ENCODE results near the gene C1QTNF1. TPM values are rescaled to one million over a fixed set of nuclear protein-coding genes. Genes with fewer than 3 reads are reported as not detected.

The C1QTNF1 gene
- total RNA-seq, 1 experiment from 2014 or later = 4.0 TPM

DNA sequence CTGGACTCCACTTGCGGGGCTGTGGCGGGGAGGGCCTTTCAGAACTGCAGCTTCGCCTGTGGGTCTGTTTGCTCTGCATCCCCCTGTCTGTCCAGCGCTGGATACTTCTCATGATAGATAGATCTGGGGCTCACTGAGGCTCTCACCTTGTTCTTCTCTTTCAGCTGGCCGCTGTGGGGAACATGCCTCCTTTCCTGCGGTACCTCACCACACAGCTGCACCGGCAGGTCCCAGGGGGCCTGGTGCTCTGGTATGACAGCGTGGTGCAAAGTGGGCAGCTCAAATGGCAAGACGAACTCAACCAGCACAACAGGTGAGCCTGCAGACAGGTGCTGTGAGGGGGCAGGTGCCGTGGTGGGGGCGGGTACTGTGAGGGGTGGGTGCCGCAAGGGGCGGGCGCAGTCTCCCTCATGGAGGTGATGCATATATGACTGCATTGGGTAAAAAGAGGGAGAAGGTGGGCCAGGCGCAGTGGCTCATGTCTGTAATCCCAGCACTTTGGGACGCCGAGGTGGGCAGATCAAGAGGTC lies 56.9 kb downstream of the C1QTNF1 start:
- Histone ChIP-seq H3K79me2 (ENCODE audit: insufficient read depth, low read length) (peaks cover 4% of the 10 kb centered on the region; the same call in 1 of the 2 replicates), H3K4me3 (replicated peaks in 1 of 2; ENCODE audit: low read depth in 1 of 2, low read length in 2 of 2) (no peak overlapping the region), H3K27ac (ENCODE audit: low read depth, low read length) (no peak overlapping the region), H2AFZ (ENCODE audit: low read depth, low read length, poor library complexity, severe bottlenecking) (no peak overlapping the region), H3K36me3 (ENCODE audit: control insufficient read depth in 1 of 2, insufficient read depth in 2 of 2, low read length in 2 of 2) (peaks cover 28 to 30% of the 10 kb centered on the region in 2 experiments; a peak in 3 of 4 replicates), H3K9me3 (ENCODE audit: control insufficient read depth in 1 of 2, insufficient read depth in 1 of 2, low read depth in 1 of 2, low read length in 2 of 2) (no peaks in the 10 kb centered on the region), H3K27me3 (ENCODE audit: insufficient read depth, low read length) (no peaks in the 10 kb centered on the region), H3K4me2 (ENCODE audit: low read length) (no peak overlapping the region), H3K9me2 (ENCODE audit: insufficient read depth) (no peaks in the 10 kb centered on the region), H3K4me1 (ENCODE audit: control insufficient read depth in 1 of 2, insufficient read depth in 2 of 2, low read length in 2 of 2) (peaks cover 0 to 4% of the 10 kb centered on the region in 2 experiments; a peak in 2 of 4 replicates), H4K20me1 (ENCODE audit: insufficient read depth) (no peaks in the 10 kb centered on the region), H3K9ac (ENCODE audit: low read length) (no peak overlapping the region)
- DNase-seq (ENCODE audit: low read depth, low spot score) (no peak), ATAC-seq (no peak)
- RAD21 ChIA-PET (ENCODE audit: low non-redundant PET in 1 of 2, low total read pairs in 2 of 2, uncharacterized antibody in 2 of 2, unreplicated experiment in 2 of 2) = no interaction called here
- CTCF ChIA-PET = interaction anchor here (2.0 to 2.4 kb wide), 2 partner anchors 9 to 60 kb away, joined by 6 to 7 read pairs; no protein-coding TSS in a partner anchor
- intact Hi-C loops (cut with micrococcal nuclease) = no loop called here
- POLR2A ChIA-PET = no interaction called here
- TF ChIP-seq SIN3A (IDR thresholded peaks at IDR 0.05; ENCODE audit: low read depth) = no peak
- TF ChIP-seq, protein P1, sequence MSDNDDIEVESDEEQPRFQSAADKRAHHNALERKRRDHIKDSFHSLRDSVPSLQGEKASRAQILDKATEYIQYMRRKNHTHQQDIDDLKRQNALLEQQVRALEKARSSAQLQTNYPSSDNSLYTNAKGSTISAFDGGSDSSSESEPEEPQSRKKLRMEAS (IDR thresholded peaks at IDR 0.05) = no peak
- TF ChIP-seq, protein P2, sequence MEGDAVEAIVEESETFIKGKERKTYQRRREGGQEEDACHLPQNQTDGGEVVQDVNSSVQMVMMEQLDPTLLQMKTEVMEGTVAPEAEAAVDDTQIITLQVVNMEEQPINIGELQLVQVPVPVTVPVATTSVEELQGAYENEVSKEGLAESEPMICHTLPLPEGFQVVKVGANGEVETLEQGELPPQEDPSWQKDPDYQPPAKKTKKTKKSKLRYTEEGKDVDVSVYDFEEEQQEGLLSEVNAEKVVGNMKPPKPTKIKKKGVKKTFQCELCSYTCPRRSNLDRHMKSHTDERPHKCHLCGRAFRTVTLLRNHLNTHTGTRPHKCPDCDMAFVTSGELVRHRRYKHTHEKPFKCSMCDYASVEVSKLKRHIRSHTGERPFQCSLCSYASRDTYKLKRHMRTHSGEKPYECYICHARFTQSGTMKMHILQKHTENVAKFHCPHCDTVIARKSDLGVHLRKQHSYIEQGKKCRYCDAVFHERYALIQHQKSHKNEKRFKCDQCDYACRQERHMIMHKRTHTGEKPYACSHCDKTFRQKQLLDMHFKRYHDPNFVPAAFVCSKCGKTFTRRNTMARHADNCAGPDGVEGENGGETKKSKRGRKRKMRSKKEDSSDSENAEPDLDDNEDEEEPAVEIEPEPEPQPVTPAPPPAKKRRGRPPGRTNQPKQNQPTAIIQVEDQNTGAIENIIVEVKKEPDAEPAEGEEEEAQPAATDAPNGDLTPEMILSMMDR (IDR thresholded peaks at IDR 0.05 in 2 of 3, conservative IDR thresholded peaks at IDR 0.05 in 1 of 3; ENCODE audit: borderline replicate concordance in 1 of 3, insufficient read depth in 1 of 3, low read depth in 2 of 3, low read length in 2 of 3) = no peak
- no peak for TF ChIP-seq EZH2phosphoT487 (IDR thresholded peaks at IDR 0.05; ENCODE audit: borderline replicate concordance)
- TF ChIP-seq, protein P3, sequence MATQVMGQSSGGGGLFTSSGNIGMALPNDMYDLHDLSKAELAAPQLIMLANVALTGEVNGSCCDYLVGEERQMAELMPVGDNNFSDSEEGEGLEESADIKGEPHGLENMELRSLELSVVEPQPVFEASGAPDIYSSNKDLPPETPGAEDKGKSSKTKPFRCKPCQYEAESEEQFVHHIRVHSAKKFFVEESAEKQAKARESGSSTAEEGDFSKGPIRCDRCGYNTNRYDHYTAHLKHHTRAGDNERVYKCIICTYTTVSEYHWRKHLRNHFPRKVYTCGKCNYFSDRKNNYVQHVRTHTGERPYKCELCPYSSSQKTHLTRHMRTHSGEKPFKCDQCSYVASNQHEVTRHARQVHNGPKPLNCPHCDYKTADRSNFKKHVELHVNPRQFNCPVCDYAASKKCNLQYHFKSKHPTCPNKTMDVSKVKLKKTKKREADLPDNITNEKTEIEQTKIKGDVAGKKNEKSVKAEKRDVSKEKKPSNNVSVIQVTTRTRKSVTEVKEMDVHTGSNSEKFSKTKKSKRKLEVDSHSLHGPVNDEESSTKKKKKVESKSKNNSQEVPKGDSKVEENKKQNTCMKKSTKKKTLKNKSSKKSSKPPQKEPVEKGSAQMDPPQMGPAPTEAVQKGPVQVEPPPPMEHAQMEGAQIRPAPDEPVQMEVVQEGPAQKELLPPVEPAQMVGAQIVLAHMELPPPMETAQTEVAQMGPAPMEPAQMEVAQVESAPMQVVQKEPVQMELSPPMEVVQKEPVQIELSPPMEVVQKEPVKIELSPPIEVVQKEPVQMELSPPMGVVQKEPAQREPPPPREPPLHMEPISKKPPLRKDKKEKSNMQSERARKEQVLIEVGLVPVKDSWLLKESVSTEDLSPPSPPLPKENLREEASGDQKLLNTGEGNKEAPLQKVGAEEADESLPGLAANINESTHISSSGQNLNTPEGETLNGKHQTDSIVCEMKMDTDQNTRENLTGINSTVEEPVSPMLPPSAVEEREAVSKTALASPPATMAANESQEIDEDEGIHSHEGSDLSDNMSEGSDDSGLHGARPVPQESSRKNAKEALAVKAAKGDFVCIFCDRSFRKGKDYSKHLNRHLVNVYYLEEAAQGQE (IDR thresholded peaks at IDR 0.05; ENCODE audit: low read depth) = no peak
- TF ChIP-seq ELF1 (IDR thresholded peaks at IDR 0.05; ENCODE audit: borderline replicate concordance, low read depth) = no peak
- TF ChIP-seq, protein P4, sequence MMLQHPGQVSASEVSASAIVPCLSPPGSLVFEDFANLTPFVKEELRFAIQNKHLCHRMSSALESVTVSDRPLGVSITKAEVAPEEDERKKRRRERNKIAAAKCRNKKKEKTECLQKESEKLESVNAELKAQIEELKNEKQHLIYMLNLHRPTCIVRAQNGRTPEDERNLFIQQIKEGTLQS (IDR thresholded peaks at IDR 0.05) = no peak
- no peak for TF ChIP-seq EZH2 (IDR thresholded peaks at IDR 0.05)
- no peak for TF ChIP-seq CEBPB (IDR thresholded peaks at IDR 0.05; ENCODE audit: low read depth)
- TF ChIP-seq RAD21 (IDR thresholded peaks at IDR 0.05; ENCODE audit: low read depth) = no peak
- no peak for TF ChIP-seq ZNF274 (IDR thresholded peaks at IDR 0.05; ENCODE audit: low read depth, low read length)
- TF ChIP-seq, protein P5, sequence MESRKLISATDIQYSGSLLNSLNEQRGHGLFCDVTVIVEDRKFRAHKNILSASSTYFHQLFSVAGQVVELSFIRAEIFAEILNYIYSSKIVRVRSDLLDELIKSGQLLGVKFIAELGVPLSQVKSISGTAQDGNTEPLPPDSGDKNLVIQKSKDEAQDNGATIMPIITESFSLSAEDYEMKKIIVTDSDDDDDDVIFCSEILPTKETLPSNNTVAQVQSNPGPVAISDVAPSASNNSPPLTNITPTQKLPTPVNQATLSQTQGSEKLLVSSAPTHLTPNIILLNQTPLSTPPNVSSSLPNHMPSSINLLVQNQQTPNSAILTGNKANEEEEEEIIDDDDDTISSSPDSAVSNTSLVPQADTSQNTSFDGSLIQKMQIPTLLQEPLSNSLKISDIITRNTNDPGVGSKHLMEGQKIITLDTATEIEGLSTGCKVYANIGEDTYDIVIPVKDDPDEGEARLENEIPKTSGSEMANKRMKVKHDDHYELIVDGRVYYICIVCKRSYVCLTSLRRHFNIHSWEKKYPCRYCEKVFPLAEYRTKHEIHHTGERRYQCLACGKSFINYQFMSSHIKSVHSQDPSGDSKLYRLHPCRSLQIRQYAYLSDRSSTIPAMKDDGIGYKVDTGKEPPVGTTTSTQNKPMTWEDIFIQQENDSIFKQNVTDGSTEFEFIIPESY (IDR thresholded peaks at IDR 0.05; ENCODE audit: extremely low read depth, insufficient replicate concordance, low read length) = no peak
- no peak for TF ChIP-seq SRF (IDR thresholded peaks at IDR 0.05; ENCODE audit: low read depth)
- TF ChIP-seq POLR2AphosphoS5 (IDR thresholded peaks at IDR 0.05; ENCODE audit: low read depth, low read length) = no peak
- no peak for TF ChIP-seq EGR1 (IDR thresholded peaks at IDR 0.05; ENCODE audit: low read depth)
- TF ChIP-seq YY1 (IDR thresholded peaks at IDR 0.05; ENCODE audit: extremely low read depth, insufficient replicate concordance, low read depth, low read length) = no peak
- no peak for TF ChIP-seq TCF7L2 (IDR thresholded peaks at IDR 0.05; ENCODE audit: borderline replicate concordance, extremely low read depth, insufficient read depth, insufficient read length)
- no peak for TF ChIP-seq ZFX (IDR thresholded peaks at IDR 0.05)
- BruUV-seq (replicated peaks) = no TSS peak

All from HCT116 (cell line).